Raji (cell line): ENCODE measurements around the gene ACTRT2.

ENCODE experiments used
- POLR2A ChIP-seq: IDR thresholded peaks from 2 replicates; pipeline ENCODE4 v1.6.1; 2011; ENCODE audit warnings: low read depth, low read length, control low read depth; ENCODE audit not compliant: insufficient read depth

The ACTRT2 gene

GRCh38 chr1:3067301-3067670 lies 46.0 kb downstream of the ACTRT2 start:
- TF ChIP-seq POLR2A = no peak

- TF ChIP-seq POLR2A = no peak
Measured at GRCh38 chr1:3067671-3068563, 46.6 kb downstream of the ACTRT2 start.

DNA sequence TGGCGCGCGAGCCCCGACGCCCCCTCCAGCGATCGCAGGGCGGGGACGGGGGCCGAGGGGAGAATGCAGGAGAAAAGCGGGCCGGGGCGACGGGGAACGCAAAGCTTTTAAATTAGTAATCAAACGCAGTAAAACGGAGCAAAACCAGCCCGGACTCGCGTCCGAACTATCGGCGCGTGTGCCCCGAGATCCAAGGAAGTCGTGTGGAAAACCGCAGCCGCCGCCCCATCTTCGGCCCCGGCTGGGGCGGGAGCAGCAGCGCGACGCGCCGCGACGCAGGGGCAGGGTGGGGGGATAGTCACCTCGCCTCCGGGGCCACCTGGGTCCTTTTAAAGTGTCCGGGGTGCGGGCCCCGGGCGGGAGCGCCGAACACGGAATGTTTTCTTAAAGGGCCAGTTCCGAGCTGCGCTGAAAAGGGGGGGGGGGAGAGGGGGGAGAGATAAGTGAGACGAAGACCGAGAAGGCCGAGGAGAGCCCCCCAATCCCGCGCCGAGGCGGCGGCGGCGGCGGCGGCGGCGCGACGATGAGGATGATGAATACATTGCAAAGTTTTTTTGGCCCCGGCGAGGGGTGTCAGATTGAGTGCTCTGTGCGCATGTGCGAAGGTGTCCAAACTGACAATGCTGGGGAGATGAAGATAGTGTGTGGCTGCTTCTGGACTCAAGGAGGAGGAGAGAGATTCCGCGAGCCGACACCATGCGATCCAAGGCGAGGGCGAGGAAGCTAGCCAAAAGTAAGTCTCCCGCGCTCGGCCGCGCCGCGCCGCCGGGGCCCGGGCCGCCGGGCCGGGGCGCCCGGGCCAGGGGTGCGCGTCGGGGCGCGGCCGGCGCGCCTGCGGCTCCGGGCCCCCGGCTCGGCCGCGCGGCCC lies 47.5 kb downstream of the ACTRT2 start, which contains the start of gene PRDM16:
Gene PRDM16, plus strand, starts transcription at position 640 of the 868 bp plus-strand sequence. Its CDS starts 57 bp downstream, at position 697.
- TF ChIP-seq POLR2A = no peak

DNA sequence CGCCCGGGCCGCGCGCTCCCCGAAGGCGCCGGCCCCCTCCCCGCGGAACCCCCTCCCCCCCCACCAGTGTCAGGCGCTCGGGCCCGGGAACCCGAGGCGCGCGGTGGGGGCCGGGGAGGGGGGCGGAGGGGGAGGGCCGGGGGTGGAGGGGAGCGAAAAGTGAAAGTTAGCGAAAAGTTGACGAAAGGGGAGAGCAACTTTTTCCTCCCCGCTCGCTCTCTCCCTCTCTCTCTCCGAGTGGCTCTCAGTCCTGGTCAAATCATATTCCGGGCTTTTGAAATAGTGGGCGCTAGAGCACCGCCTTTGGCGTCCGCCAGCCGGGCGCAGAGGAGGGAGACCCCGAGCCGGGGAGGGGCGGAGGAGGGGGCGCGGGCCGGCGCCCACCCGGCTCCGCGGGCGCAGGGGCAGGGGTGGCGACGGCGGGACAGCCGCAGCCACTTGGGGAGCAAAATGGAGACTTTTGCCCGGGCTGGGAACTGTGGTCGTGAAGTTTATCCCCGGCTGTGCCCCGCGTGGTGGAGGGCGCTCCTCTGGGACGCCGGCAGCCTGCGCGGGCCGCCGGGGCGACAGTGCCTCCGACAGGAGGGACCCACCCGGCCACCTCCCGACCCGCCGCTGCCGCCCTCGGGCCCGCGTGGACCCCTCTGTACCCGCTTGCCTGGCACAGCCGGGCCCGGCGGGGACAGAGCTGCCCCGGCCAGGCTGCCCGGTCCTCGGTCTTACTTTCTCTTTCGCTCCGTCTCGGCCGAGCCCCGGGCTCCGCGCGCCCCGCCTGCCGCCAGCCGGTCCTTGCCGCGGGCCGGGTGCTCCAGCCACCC lies 48.4 kb downstream of the ACTRT2 start:
- no peak for TF ChIP-seq POLR2A

GRCh38 chr1:3070309-3070643 lies 49.0 kb downstream of the ACTRT2 start:
- TF ChIP-seq POLR2A = no peak

DNA sequence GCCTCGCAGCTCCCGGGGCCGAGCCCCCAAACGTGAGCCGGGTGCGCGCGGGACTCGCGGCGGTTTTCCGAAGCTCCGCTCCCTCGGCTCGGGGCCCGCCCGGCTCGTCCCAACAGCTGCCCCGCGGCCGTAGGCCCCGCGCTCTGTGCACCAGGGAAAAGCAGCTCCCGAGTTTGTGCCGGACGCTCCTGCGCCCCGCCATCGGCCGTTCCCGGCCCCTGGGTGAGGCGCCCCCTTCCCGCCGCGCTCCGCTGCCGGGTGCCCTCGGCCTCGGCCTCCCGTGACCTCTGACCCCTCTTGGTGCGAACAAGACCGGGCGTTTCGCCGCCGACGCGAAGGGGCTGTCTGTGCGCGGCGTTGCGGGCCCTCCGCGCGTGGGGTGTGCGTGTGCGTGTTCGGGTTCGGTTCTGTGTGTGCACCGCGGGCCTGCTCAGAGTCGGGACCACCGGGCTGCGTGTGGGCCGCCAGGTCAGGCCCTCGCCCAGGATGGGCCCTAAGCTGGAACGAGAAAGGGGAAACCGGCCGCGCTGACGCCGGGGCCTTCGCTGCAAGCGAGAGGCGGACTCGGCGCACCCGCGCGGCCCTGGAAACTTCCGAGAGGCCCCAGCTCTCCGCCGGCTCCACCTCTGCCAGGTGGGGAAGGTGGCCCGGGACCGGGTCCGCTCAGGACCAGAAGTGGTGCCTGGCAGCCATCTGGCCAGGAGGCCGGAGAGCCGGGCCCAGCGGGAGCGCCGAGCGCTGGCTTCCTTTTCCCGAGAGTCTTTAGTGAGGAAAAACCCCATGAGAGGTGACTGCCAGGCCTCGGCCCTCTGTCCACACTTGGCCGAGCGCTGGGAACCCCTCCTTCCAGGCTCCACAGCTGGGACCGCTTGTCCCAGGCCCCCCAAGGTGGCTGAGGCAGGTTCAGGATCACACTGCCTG lies 49.6 kb downstream of the ACTRT2 start:
- TF ChIP-seq POLR2A = no peak

GRCh38 chr1:3071565-3072390 lies 50.5 kb downstream of the ACTRT2 start:
- no peak for TF ChIP-seq POLR2A
